SK-N-SH (cell line): ENCODE measurements around the gene DBH. TPM values are rescaled to one million over a fixed set of nuclear protein-coding genes. Genes with fewer than 3 reads are reported as not detected.

Source experiments
- CTCF ChIA-PET: fragments of 300-600, 350-600 bp; formaldehyde crosslinking; extraction: SDS; loops from one replicate; lab custom pipeline; 2021; lab: Yijun Ruan, JAX
- POLR2A ChIA-PET: fragments of 350-600 bp; sonication (Branson Sonifier 250); formaldehyde crosslinking; extraction: SDS; loops from one replicate; lab custom pipeline; 2020; ENCODE audit warnings: antibody characterized with exemption, inconsistent platforms; lab: Yijun Ruan, JAX
- DNase-seq: peaks from one replicate; pipeline ENCODE4 v3.0.0; 2012
- H2AFZ ChIP-seq: fragments of 200-600 bp; sonication (generic); 2 replicates; pipeline ENCODE4 v1.8.1; 2016; ENCODE audit warnings: antibody characterized with exemption, mild to moderate bottlenecking, low read depth
- H3F3A ChIP-seq: fragments of 200-600 bp; sonication (generic); replicated peaks from 2 replicates; pipeline ENCODE3; 2016; ENCODE audit warnings: antibody characterized with exemption, mild to moderate bottlenecking; ENCODE audit not compliant: insufficient read depth
- H3K27ac ChIP-seq, 2 experiments: fragments of 200-500 bp in 1 of 2; fragments of 200-600 bp in 1 of 2; sonication (Bioruptor generic) in 1 of 2; sonication (generic), shearing (Covaris generic) in 1 of 2; 2 replicates each; pipeline versions ENCODE4 v1.5.1 to v1.6.1; 2014 to 2016; ENCODE audit warnings: low read depth in 2 of 2, inconsistent platforms in 1 of 2, low read length in 1 of 2, mild to moderate bottlenecking in 1 of 2, mixed read lengths in 1 of 2
- H3K27me3 ChIP-seq: fragments of 200-600 bp; sonication (generic), shearing (Covaris generic); 2 replicates; pipeline ENCODE4 v1.6.1; 2016; ENCODE audit warnings: mixed run types; ENCODE audit not compliant: insufficient read depth
- H3K36me3 ChIP-seq, 2 experiments: fragments of 200-500 bp in 1 of 2; fragments of 200-600 bp in 1 of 2; sonication (Bioruptor generic) in 1 of 2; sonication (generic) in 1 of 2; replicated peaks in 1 of 2; 2 replicates each; pipeline versions ENCODE3 to v1.5.1; 2014 to 2016; ENCODE audit warnings: low read length in 1 of 2, mild to moderate bottlenecking in 1 of 2; ENCODE audit not compliant: insufficient read depth in 2 of 2, control insufficient read depth in 1 of 2
- H3K4me1 ChIP-seq, 2 experiments: fragments of 200-500 bp in 1 of 2; fragments of 200-600 bp in 1 of 2; sonication (Bioruptor generic) in 1 of 2; sonication (generic), shearing (Covaris generic) in 1 of 2; 2 replicates each; pipeline versions ENCODE4 v1.5.1 to v1.6.1; 2014 to 2016; ENCODE audit warnings: low read depth in 1 of 2, low read length in 1 of 2, mixed run types in 1 of 2; ENCODE audit not compliant: insufficient read depth in 2 of 2, control insufficient read depth in 1 of 2
- H3K4me2 ChIP-seq: fragments of 200-600 bp; sonication (generic), shearing (Covaris generic); 2 replicates; pipeline ENCODE4 v1.6.1; 2017; ENCODE audit warnings: mixed run types
- H3K4me3 ChIP-seq, 2 experiments: fragments of 200-500 bp in 1 of 2; fragments of 200-600 bp in 1 of 2; sonication (Bioruptor generic) in 1 of 2; sonication (generic), shearing (Covaris generic) in 1 of 2; 2 replicates each; pipeline versions ENCODE4 v1.5.1 to v1.8.1; 2014 to 2016; ENCODE audit warnings: low read depth in 2 of 2, inconsistent platforms in 1 of 2, low read length in 1 of 2, mild to moderate bottlenecking in 1 of 2, mixed read lengths in 1 of 2, moderate library complexity in 1 of 2
- H3K79me2 ChIP-seq: fragments of 200-600 bp; sonication (generic); 2 replicates; pipeline ENCODE4 v1.8.1; 2017; ENCODE audit warnings: mild to moderate bottlenecking; ENCODE audit not compliant: insufficient read depth
- H3K9ac ChIP-seq: fragments of 200-600 bp; sonication (generic); 2 replicates; pipeline ENCODE4 v1.6.1; 2017; ENCODE audit warnings: mixed run types
- H3K9me2 ChIP-seq: fragments of 200-600 bp; sonication (generic); 2 replicates; pipeline ENCODE4 v1.6.1; 2017; ENCODE audit warnings: mixed run types
- H3K9me3 ChIP-seq: fragments of 200-600 bp; sonication (generic); 2 replicates; pipeline ENCODE4 v1.6.1; 2017; ENCODE audit warnings: mixed run types, mild to moderate bottlenecking, moderate library complexity
- H4K20me1 ChIP-seq: fragments of 200-600 bp; sonication (generic); 2 replicates; pipeline ENCODE4 v1.6.1; 2017; ENCODE audit warnings: mild to moderate bottlenecking, mixed run types; ENCODE audit not compliant: insufficient read depth
- CHD2 ChIP-seq: fragments of 150-350 bp; IDR thresholded peaks from 2 replicates; pipeline ENCODE4 v1.6.1; 2018; ENCODE audit warnings: low read length; ENCODE audit not compliant: partially characterized antibody
- EP300 ChIP-seq, 2 experiments: IDR thresholded peaks; 2 replicates each; pipeline versions ENCODE4 v1.4.0 to v1.6.1; 2012; ENCODE audit warnings: borderline replicate concordance in 1 of 2, low read depth in 1 of 2, low read length in 1 of 2
- EZH2phosphoT487 ChIP-seq: fragments of 200-600 bp; sonication (generic); IDR thresholded peaks from 2 replicates; pipeline ENCODE4 v1.6.1; 2017; ENCODE audit warnings: low read depth, mixed run types, mild to moderate bottlenecking, antibody characterized with exemption, moderate library complexity, borderline replicate concordance
- FOSL2 ChIP-seq: IDR thresholded peaks from 2 replicates; pipeline ENCODE4 v1.4.0; 2012; ENCODE audit warnings: low read depth, mild to moderate bottlenecking, moderate library complexity, borderline replicate concordance
- FOXJ3 ChIP-seq: sonication (generic); formaldehyde crosslinking; IDR thresholded peaks from 2 replicates; pipeline ENCODE4 v1.5.1; 2020; ENCODE audit warnings: mild to moderate bottlenecking, missing genetic modification reagents
- FOXM1 ChIP-seq: IDR thresholded peaks from 2 replicates; pipeline ENCODE4 v1.4.0; 2012; ENCODE audit warnings: low read depth, mild to moderate bottlenecking
- GABPA ChIP-seq: IDR thresholded peaks from 2 replicates; pipeline ENCODE4 v1.4.0; 2012; ENCODE audit warnings: low read depth, mild to moderate bottlenecking
- GATA2 ChIP-seq: sonication (generic); formaldehyde crosslinking; IDR thresholded peaks from 2 replicates; pipeline ENCODE4 v1.5.0; 2020; ENCODE audit warnings: mild to moderate bottlenecking, missing genetic modification reagents
- JUND ChIP-seq: IDR thresholded peaks from 2 replicates; pipeline ENCODE4 v1.4.0; 2012
- MEF2A ChIP-seq: IDR thresholded peaks from 2 replicates; pipeline ENCODE4 v1.4.0; 2012; ENCODE audit warnings: low read depth, borderline replicate concordance
- NFIC ChIP-seq: IDR thresholded peaks from 2 replicates; pipeline ENCODE4 v1.4.0; 2012; ENCODE audit warnings: borderline replicate concordance
- NRF1 ChIP-seq: IDR thresholded peaks from 2 replicates; pipeline ENCODE4 v1.6.1; 2012; ENCODE audit warnings: low read depth, mild to moderate bottlenecking, low read length
- POLR2AphosphoS5 ChIP-seq: IDR thresholded peaks from 2 replicates; pipeline ENCODE4 v1.6.1; 2012; ENCODE audit warnings: low read depth, low read length
- RAD21 ChIP-seq: IDR thresholded peaks from 2 replicates; pipeline ENCODE4 v1.6.1; 2012; ENCODE audit warnings: mild to moderate bottlenecking, low read length
- RFX5 ChIP-seq: IDR thresholded peaks from 2 replicates; pipeline ENCODE4 v1.6.1; 2012; ENCODE audit warnings: mild to moderate bottlenecking, improper control_type of control experiment, low read length
- RXRA ChIP-seq: IDR thresholded peaks from 2 replicates; pipeline ENCODE4 v1.4.0; 2012; ENCODE audit warnings: low read depth, mild to moderate bottlenecking, borderline replicate concordance
- SIN3A ChIP-seq: IDR thresholded peaks from 2 replicates; pipeline ENCODE4 v1.6.1; 2012; ENCODE audit warnings: low read depth, mild to moderate bottlenecking, low read length, moderate library complexity, borderline replicate concordance
- SMC3 ChIP-seq: IDR thresholded peaks from 2 replicates; pipeline ENCODE4 v1.6.1; 2012; ENCODE audit warnings: low read depth, low read length, improper control_type of control experiment
- TCF12 ChIP-seq: IDR thresholded peaks from 2 replicates; pipeline ENCODE4 v1.4.0; 2012
- TEAD4 ChIP-seq: IDR thresholded peaks from 2 replicates; pipeline ENCODE4 v1.4.0; 2012; ENCODE audit warnings: mild to moderate bottlenecking, borderline replicate concordance; ENCODE audit not compliant: insufficient read depth
- USF1 ChIP-seq: IDR thresholded peaks from 2 replicates; pipeline ENCODE4 v1.4.0; 2012; ENCODE audit warnings: low read depth, borderline replicate concordance
- ZBTB33 ChIP-seq: IDR thresholded peaks from 2 replicates; pipeline ENCODE4 v1.4.0; 2012; ENCODE audit warnings: low read depth, borderline replicate concordance
- WGBS: methylation state at CpG from one replicate; pipeline ENCODE4 v1.1.6; 2017; ENCODE audit warnings: low lambda C conversion rate; 5-methylcytosine and 5-hydroxymethylcytosine counted together
- polyA plus RNA-seq, 3 experiments: library from polyadenylated mRNA; depleted of rRNA; stranded (reverse); fragments of >200 nt; gene quantifications; 2 replicates each; pipeline ENCODE4 v1.2.3, GENCODE V29; 2012
- TF ChIP-seq, protein P1 (sequence below): fragments of 200-600 bp; sonication (generic); IDR thresholded peaks from 2 replicates; pipeline ENCODE4 v1.6.1; 2017; ENCODE audit warnings: antibody characterized with exemption, mild to moderate bottlenecking, moderate library complexity
- TF ChIP-seq, protein P2 (sequence below): fragments of 150-350 bp; IDR thresholded peaks from 2 replicates; pipeline ENCODE4 v1.6.1; 2016; ENCODE audit warnings: mild to moderate bottlenecking, low read depth, low read length
- TF ChIP-seq, protein P3 (sequence below): IDR thresholded peaks from 2 replicates; pipeline ENCODE4; 2012

Gene DBH
- polyA plus RNA-seq (2012; rRNA removed) = 0.92 and 1.2 TPM in 2 replicates
- polyA plus RNA-seq (2012; cell fraction: cytosol; rRNA removed) = 1.5 and 3.8 TPM in 2 replicates
- polyA plus RNA-seq (2012; cell fraction: nucleus; rRNA removed) = 1.5 and 2.0 TPM in 2 replicates

- no peaks in the 10 kb centered on the region for H3K79me2 ChIP-seq
- H3K27me3 ChIP-seq = peaks cover 48% of the 10 kb centered on the region
- CTCF ChIA-PET = interaction anchor here (0.6 to 4.3 kb wide), 17 partner anchors 28 to 392 kb away, joined by 3 to 26 read pairs (median 3); partner anchors contain the start of gene ADAMTSL2
- no peaks in the 10 kb centered on the region for H3K9me3 ChIP-seq
- WGBS = 33% methylated on average over 22 of the region's 24 CpGs
- H4K20me1 ChIP-seq = no peaks in the 10 kb centered on the region
- no peak within 1 kb of the TSS for H2AFZ ChIP-seq
- H3F3A ChIP-seq = no peaks in the 10 kb centered on the region
- no peaks in the 10 kb centered on the region for H3K9me2 ChIP-seq
- DNase-seq = peak; percentile 96
- peak within 1 kb of the TSS in 1 of 2 experiments; percentile 64; a peak in 2 of 4 replicates for H3K4me3 ChIP-seq
- peaks cover 0 to 71% of the 10 kb centered on the region in 2 experiments; a peak in 2 of 4 replicates for H3K4me1 ChIP-seq
- H3K9ac ChIP-seq = no peak within 1 kb of the TSS
- peaks cover 0 to 4% of the 10 kb centered on the region in 2 experiments for H3K36me3 ChIP-seq
- H3K27ac ChIP-seq = peak within 1 kb of the TSS in 1 of 2 experiments; percentile 100; a peak in 2 of 4 replicates
- no peak within 1 kb of the TSS for H3K4me2 ChIP-seq
- POLR2A ChIA-PET = interaction anchor here (0.6 to 16.4 kb wide), 29 partner anchors 8 to 176 kb away, joined by 3 to 261 read pairs (median 6); partner anchors contain the start of genes ADAMTSL2, CACFD1 and FAM163B
- TF ChIP-seq SIN3A = no peak
- TF ChIP-seq, protein P1, sequence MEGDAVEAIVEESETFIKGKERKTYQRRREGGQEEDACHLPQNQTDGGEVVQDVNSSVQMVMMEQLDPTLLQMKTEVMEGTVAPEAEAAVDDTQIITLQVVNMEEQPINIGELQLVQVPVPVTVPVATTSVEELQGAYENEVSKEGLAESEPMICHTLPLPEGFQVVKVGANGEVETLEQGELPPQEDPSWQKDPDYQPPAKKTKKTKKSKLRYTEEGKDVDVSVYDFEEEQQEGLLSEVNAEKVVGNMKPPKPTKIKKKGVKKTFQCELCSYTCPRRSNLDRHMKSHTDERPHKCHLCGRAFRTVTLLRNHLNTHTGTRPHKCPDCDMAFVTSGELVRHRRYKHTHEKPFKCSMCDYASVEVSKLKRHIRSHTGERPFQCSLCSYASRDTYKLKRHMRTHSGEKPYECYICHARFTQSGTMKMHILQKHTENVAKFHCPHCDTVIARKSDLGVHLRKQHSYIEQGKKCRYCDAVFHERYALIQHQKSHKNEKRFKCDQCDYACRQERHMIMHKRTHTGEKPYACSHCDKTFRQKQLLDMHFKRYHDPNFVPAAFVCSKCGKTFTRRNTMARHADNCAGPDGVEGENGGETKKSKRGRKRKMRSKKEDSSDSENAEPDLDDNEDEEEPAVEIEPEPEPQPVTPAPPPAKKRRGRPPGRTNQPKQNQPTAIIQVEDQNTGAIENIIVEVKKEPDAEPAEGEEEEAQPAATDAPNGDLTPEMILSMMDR = no peak
- TF ChIP-seq NRF1 = no peak
- TF ChIP-seq EZH2phosphoT487 = no peak
- TF ChIP-seq FOXM1 = no peak
- peak; percentile 36; the same call in 1 of the 2 replicates for TF ChIP-seq TCF12
- TF ChIP-seq JUND = no peak
- TF ChIP-seq, protein P2, sequence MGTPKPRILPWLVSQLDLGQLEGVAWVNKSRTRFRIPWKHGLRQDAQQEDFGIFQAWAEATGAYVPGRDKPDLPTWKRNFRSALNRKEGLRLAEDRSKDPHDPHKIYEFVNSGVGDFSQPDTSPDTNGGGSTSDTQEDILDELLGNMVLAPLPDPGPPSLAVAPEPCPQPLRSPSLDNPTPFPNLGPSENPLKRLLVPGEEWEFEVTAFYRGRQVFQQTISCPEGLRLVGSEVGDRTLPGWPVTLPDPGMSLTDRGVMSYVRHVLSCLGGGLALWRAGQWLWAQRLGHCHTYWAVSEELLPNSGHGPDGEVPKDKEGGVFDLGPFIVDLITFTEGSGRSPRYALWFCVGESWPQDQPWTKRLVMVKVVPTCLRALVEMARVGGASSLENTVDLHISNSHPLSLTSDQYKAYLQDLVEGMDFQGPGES = no peak
- 0 out of 2 replicates have a peak, but pooled peaks have one; percentile 41 for TF ChIP-seq TEAD4
- TF ChIP-seq RAD21 = peak; percentile 30
- TF ChIP-seq GATA2 = peak; percentile 82
- TF ChIP-seq ZBTB33 = no peak
- TF ChIP-seq RXRA = no peak
- peak; percentile 97 for TF ChIP-seq FOXJ3 (CRISPR knock-in tag)
- TF ChIP-seq, protein P3, sequence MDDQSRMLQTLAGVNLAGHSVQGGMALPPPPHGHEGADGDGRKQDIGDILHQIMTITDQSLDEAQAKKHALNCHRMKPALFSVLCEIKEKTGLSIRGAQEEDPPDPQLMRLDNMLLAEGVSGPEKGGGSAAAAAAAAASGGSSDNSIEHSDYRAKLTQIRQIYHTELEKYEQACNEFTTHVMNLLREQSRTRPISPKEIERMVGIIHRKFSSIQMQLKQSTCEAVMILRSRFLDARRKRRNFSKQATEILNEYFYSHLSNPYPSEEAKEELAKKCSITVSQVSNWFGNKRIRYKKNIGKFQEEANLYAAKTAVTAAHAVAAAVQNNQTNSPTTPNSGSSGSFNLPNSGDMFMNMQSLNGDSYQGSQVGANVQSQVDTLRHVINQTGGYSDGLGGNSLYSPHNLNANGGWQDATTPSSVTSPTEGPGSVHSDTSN = no peak
- TF ChIP-seq EP300 (IDR thresholded peaks at IDR 0.05; ENCODE audit: borderline replicate concordance in 1 of 2, low read depth in 1 of 2, low read length in 1 of 2) = peak in 1 of 2 experiments; percentile 99; a peak in 2 of 4 replicates
- peak; percentile 20; the same call in 1 of the 2 replicates for TF ChIP-seq SMC3
- TF ChIP-seq CHD2 = peak; percentile 92
- TF ChIP-seq GABPA = no peak
- no peak for TF ChIP-seq MEF2A
- no peak for TF ChIP-seq FOSL2
- peak; percentile 43; the same call in 1 of the 2 replicates for TF ChIP-seq POLR2AphosphoS5
- TF ChIP-seq USF1 = no peak
- no peak for TF ChIP-seq NFIC
- no peak for TF ChIP-seq RFX5
Measured at GRCh38 chr9:133635533-133636531, at the start of gene DBH. TSS of gene DBH (plus strand) at chr9:133636363. CDS start at chr9:133636372, 9 bp downstream.
